Loucy (cell line): ENCODE measurements around the gene TMEM234.

Experiments
- H2AFZ ChIP-seq: fragments of 200-600 bp; sonication (generic); 2 replicates; pipeline ENCODE4 v1.6.0; 2016; ENCODE audit warnings: antibody characterized with exemption, mild to moderate bottlenecking, low read length, moderate library complexity
- H3F3A ChIP-seq: fragments of 200-600 bp; 2 replicates; pipeline ENCODE4 v1.6.0; 2016; ENCODE audit warnings: antibody characterized with exemption, low read depth, mild to moderate bottlenecking
- H3K27me3 ChIP-seq: fragments of 200-600 bp; sonication (generic); 2 replicates; pipeline ENCODE4 v1.6.1; 2014; ENCODE audit warnings: low read length, mild to moderate bottlenecking; ENCODE audit not compliant: insufficient read depth, poor library complexity, severe bottlenecking
- H3K36me3 ChIP-seq: fragments of 200-600 bp; sonication (generic); 2 replicates; pipeline ENCODE4 v1.6.1; 2016; ENCODE audit warnings: low read length; ENCODE audit not compliant: insufficient read depth
- H3K4me1 ChIP-seq: fragments of 200-600 bp; sonication (generic); 2 replicates; pipeline ENCODE4 v1.5.1; 2014; ENCODE audit warnings: low read length, mild to moderate bottlenecking; ENCODE audit not compliant: insufficient read depth, poor library complexity, severe bottlenecking
- H3K4me2 ChIP-seq: fragments of 200-600 bp; sonication (generic); 2 replicates; pipeline ENCODE4 v1.6.0; 2014; ENCODE audit warnings: antibody characterized with exemption, low read length, low read depth, mild to moderate bottlenecking; ENCODE audit not compliant: poor library complexity, severe bottlenecking
- H3K4me3 ChIP-seq: fragments of 200-600 bp; sonication (generic); 2 replicates; pipeline ENCODE4 v1.5.1; 2014; ENCODE audit warnings: low read length, mild to moderate bottlenecking, mixed read lengths; ENCODE audit not compliant: poor library complexity, severe bottlenecking
- H3K79me2 ChIP-seq: fragments of 200-600 bp; sonication (generic); 2 replicates; pipeline ENCODE4 v1.6.1; 2014; ENCODE audit warnings: low read length; ENCODE audit not compliant: insufficient read depth
- H3K9ac ChIP-seq: fragments of 200-600 bp; sonication (generic); 2 replicates; pipeline ENCODE4 v1.6.0; 2014; ENCODE audit warnings: mild to moderate bottlenecking, low read depth, low read length, moderate library complexity; ENCODE audit not compliant: poor library complexity, severe bottlenecking
- H3K9me2 ChIP-seq: fragments of 200-600 bp; sonication (generic); replicated peaks from 2 replicates; pipeline ENCODE4 v1.6.1; 2016; ENCODE audit warnings: low read depth, low read length, mixed read lengths
- H3K9me3 ChIP-seq: fragments of 200-600 bp; sonication (generic); 2 replicates; pipeline ENCODE4 v1.6.1; 2014; ENCODE audit warnings: mild to moderate bottlenecking, antibody characterized with exemption, low read length, low read depth; ENCODE audit not compliant: insufficient read depth
- H4K20me1 ChIP-seq: fragments of 200-600 bp; sonication (generic); 2 replicates; pipeline ENCODE4 v1.6.0; 2014; ENCODE audit warnings: antibody characterized with exemption, low read length, mild to moderate bottlenecking; ENCODE audit not compliant: insufficient read depth, poor library complexity, severe bottlenecking
- EZH2phosphoT487 ChIP-seq: fragments of 200-600 bp; IDR thresholded peaks from 2 replicates; pipeline ENCODE4 v1.6.1; 2018; ENCODE audit warnings: antibody characterized with exemption, mild to moderate bottlenecking, moderate library complexity, borderline replicate concordance
- TF ChIP-seq, protein P1 (sequence below): fragments of 200-600 bp; sonication (generic); conservative IDR thresholded peaks from 2 replicates; pipeline ENCODE4 v1.5.1; 2014; ENCODE audit warnings: mild to moderate bottlenecking, antibody characterized with exemption, low read length

TMEM234 gene

DNA sequence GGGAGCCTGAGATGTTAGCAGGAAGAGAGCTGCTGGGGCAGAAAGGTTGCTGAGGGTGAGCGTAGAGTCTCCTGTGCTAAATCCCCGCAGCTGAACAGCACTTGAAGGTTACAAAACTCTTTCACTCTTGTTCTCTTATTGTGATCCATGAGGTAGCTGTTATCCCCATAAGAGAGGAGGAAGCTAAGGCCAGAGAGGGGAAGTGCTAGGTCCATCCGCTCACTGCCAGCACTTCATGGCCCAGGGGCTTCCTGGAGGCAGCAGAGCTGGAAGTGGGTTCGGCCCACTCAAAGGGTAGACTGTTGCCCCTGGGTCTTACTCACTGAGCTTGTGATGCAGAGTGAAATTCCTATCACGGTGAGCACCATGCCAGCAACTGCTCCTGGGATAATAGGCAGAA is 5.6 kb downstream of the TMEM234 start:
- Histone ChIP-seq H3K4me1 (peaks cover 7% of the 10 kb centered on the region), H3K4me3 (no peak overlapping the region), H4K20me1 (no peaks in the 10 kb centered on the region), H3K9me2 (no peaks in the 10 kb centered on the region), H3K27me3 (no peaks in the 10 kb centered on the region), H3K9ac (no peak overlapping the region), H2AFZ (no peak overlapping the region), H3F3A (no peaks in the 10 kb centered on the region), H3K36me3 (no peaks in the 10 kb centered on the region), H3K4me2 (no peak overlapping the region), H3K79me2 (no peaks in the 10 kb centered on the region), H3K9me3 (no peaks in the 10 kb centered on the region)
- TF ChIP-seq, protein P1, sequence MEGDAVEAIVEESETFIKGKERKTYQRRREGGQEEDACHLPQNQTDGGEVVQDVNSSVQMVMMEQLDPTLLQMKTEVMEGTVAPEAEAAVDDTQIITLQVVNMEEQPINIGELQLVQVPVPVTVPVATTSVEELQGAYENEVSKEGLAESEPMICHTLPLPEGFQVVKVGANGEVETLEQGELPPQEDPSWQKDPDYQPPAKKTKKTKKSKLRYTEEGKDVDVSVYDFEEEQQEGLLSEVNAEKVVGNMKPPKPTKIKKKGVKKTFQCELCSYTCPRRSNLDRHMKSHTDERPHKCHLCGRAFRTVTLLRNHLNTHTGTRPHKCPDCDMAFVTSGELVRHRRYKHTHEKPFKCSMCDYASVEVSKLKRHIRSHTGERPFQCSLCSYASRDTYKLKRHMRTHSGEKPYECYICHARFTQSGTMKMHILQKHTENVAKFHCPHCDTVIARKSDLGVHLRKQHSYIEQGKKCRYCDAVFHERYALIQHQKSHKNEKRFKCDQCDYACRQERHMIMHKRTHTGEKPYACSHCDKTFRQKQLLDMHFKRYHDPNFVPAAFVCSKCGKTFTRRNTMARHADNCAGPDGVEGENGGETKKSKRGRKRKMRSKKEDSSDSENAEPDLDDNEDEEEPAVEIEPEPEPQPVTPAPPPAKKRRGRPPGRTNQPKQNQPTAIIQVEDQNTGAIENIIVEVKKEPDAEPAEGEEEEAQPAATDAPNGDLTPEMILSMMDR: no peak
- TF ChIP-seq EZH2phosphoT487: no peak

DNA sequence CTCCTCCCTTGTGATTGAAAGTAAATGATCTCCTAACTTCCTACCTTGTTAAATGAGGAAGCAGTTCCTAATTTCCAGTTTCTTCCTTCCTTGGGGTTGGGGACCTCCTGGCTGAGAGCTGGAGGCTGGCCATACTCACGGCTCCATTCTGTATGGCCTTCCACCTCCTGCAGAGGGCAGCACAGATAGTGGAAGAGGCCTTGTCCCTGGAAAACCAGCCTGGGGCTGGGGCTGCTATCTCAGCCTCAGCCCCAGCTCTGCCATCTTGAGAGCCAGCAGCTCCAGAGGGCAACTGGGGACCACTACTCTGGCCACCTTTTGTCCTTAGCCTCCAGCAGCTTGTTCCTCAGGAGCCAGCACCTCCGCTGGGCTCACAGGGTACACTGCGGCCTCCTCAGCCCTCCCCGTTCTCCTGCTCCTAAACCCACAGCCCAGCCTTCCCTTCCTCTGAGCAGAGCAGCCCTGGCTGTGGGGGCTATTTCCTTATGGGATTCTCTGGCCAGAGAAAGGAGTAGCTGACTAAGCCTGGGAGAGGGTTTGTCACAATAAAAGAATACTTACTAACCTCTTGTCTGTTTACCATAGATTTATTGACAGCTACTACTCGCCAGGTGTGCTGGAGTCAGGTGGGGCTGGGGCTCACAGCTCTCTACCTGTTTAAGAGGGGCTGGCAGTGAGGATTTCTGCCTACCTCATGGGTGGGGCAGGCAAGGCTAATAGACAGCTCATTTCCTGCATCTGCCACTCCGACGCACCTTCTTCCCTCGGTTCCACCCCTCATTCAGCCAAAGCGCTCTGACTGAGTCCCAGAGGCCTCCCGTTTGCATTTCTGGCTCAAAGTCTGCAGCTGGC is 6.3 kb downstream of the TMEM234 start:
- no peak for TF ChIP-seq EZH2phosphoT487
- TF ChIP-seq, protein P1: peak; percentile 95
- Histone ChIP-seq H3K9ac (no peak overlapping the region), H3K79me2 (no peaks in the 10 kb centered on the region), H3K4me3 (no peak overlapping the region), H2AFZ (no peak overlapping the region), H3K4me2 (no peak overlapping the region), H3K9me2 (no peaks in the 10 kb centered on the region), H3K36me3 (no peaks in the 10 kb centered on the region), H3K9me3 (no peaks in the 10 kb centered on the region), H3K4me1 (peaks cover under 1% of the 10 kb centered on the region), H3F3A (no peaks in the 10 kb centered on the region), H3K27me3 (no peaks in the 10 kb centered on the region), H4K20me1 (no peaks in the 10 kb centered on the region)

DNA sequence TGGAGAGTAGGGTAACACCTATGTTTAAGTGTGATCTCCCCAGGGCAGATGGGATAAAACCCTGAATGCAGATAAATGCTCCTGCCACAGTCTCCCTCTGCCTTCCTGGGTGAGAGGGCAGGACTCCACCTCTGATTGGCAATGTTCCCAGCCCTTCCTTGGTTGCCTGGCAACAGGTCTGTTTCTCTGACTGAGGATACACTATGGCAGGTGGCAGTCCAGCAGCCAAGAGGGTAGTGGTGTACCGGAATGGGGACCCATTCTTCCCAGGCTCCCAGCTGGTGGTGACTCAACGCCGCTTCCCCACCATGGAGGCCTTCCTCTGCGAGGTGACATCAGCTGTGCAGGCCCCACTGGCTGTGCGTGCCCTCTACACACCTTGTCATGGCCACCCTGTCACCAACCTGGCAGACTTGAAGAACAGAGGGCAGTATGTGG is 13.2 kb downstream of the TMEM234 start, which contains the start of gene DCDC2B:
Gene DCDC2B (plus strand): TSS at position 199 of the 438 bp plus-strand sequence. CDS start 5 bp downstream, at position 204.
- Histone ChIP-seq H3K4me3 (no peak within 1 kb of the TSS), H4K20me1 (no peaks in the 10 kb centered on the region), H3F3A (no peaks in the 10 kb centered on the region; the same call in 1 of the 2 replicates), H3K4me1 (peaks cover 13% of the 10 kb centered on the region), H3K36me3 (no peaks in the 10 kb centered on the region), H2AFZ (no peak within 1 kb of the TSS), H3K9me2 (no peaks in the 10 kb centered on the region), H3K4me2 (no peak within 1 kb of the TSS), H3K9ac (no peak within 1 kb of the TSS), H3K79me2 (no peaks in the 10 kb centered on the region), H3K27me3 (no peaks in the 10 kb centered on the region), H3K9me3 (no peaks in the 10 kb centered on the region)
- TF ChIP-seq, protein P1: no peak
- TF ChIP-seq EZH2phosphoT487: no peak
